ENCODE results near the gene BUB1.
"Not testable (repeated sequence)": the region's sequence is repeated elsewhere in the genome, so short reads cannot be mapped to it uniquely, and the experiment has no call there.

DNA sequence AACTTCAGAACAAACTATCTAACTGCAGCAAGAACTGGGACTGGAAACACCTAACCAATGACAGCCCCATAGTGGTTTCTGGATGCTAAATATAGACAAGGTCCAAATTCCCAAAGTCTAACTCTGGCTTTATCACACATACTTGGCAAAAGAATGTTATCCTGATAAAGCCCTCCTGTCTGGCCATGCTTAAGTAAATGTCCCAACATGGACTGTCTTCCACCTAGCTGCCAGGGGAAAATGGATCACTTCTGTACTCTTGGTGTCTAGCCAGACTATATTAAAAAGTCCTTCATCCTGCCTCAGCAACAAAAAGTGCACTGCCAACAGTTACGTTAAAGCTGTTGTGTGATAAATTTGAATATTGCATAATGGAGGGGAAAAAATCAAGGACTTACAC, 89.3 kb downstream of the BUB1 start:
- TF ChIP-seq, protein P1, sequence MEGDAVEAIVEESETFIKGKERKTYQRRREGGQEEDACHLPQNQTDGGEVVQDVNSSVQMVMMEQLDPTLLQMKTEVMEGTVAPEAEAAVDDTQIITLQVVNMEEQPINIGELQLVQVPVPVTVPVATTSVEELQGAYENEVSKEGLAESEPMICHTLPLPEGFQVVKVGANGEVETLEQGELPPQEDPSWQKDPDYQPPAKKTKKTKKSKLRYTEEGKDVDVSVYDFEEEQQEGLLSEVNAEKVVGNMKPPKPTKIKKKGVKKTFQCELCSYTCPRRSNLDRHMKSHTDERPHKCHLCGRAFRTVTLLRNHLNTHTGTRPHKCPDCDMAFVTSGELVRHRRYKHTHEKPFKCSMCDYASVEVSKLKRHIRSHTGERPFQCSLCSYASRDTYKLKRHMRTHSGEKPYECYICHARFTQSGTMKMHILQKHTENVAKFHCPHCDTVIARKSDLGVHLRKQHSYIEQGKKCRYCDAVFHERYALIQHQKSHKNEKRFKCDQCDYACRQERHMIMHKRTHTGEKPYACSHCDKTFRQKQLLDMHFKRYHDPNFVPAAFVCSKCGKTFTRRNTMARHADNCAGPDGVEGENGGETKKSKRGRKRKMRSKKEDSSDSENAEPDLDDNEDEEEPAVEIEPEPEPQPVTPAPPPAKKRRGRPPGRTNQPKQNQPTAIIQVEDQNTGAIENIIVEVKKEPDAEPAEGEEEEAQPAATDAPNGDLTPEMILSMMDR (IDR thresholded peaks at IDR 0.05): not testable (repeated sequence)
- TF ChIP-seq POLR2AphosphoS5, POLR2A, EP300 (IDR thresholded peaks at IDR 0.05): not testable (repeated sequence)

Measured in gastroesophageal sphincter (tissue), 3 donors.